WERI-Rb-1 (cell line): Measurements from ENCODE around the gene CCDC174.

Source experiments
- DNase-seq: peaks from one replicate; pipeline ENCODE4 v3.0.0-alpha.2; 2020
- H3K27ac ChIP-seq: fragments of 250-450 bp; sonication (Bioruptor Pico); 2 replicates; pipeline ENCODE4 v1.5.1; 2020; ENCODE audit warnings: mild to moderate bottlenecking, moderate library complexity
- H3K27me3 ChIP-seq: fragments of 250-450 bp; sonication (Bioruptor Pico); 2 replicates; pipeline ENCODE4 v1.5.1; 2021; ENCODE audit warnings: mild to moderate bottlenecking, low read depth, moderate library complexity; ENCODE audit not compliant: insufficient read depth, severe bottlenecking
- H3K36me3 ChIP-seq: fragments of 250-450 bp; sonication (Bioruptor Pico); 2 replicates; pipeline ENCODE4 v1.5.1; 2020; ENCODE audit warnings: mild to moderate bottlenecking, moderate library complexity
- H3K4me3 ChIP-seq: 2 replicates; pipeline ENCODE4 v1.5.1; 2011; ENCODE audit warnings: low read depth, mild to moderate bottlenecking, control low read depth, low read length
- H3K9me3 ChIP-seq: fragments of 250-450 bp; sonication (Bioruptor Pico); 2 replicates; pipeline ENCODE4 v1.5.1; 2021; ENCODE audit warnings: mild to moderate bottlenecking, moderate library complexity; ENCODE audit not compliant: severe bottlenecking
- CTCF ChIP-seq: IDR thresholded peaks from 2 replicates; pipeline ENCODE4 v1.5.1; 2011; ENCODE audit warnings: low read depth, mild to moderate bottlenecking, control low read depth, inconsistent platforms, low read length

The CCDC174 gene

GRCh38 chr3:14663396-14664135 lies 12.0 kb downstream of the CCDC174 start:
- Histone ChIP-seq H3K27ac (no peak overlapping the region), H3K4me3 (no peak overlapping the region), H3K36me3 (peaks cover 91% of the 10 kb centered on the region), H3K9me3 (no peaks in the 10 kb centered on the region), H3K27me3 (no peaks in the 10 kb centered on the region)
- DNase-seq: no peak
- TF ChIP-seq CTCF: no peak

GRCh38 chr3:14664170-14664569 lies 12.6 kb downstream of the CCDC174 start:
- Histone ChIP-seq H3K36me3 (peaks cover 93% of the 10 kb centered on the region), H3K27me3 (no peaks in the 10 kb centered on the region), H3K27ac (no peak overlapping the region), H3K9me3 (no peaks in the 10 kb centered on the region), H3K4me3 (no peak overlapping the region)
- DNase-seq: no peak
- no peak for TF ChIP-seq CTCF

GRCh38 chr3:14672588-14672987 lies 21.0 kb downstream of the CCDC174 start:
- no peak for DNase-seq

GRCh38 chr3:14674841-14675240 lies 23.3 kb downstream of the CCDC174 start, which contains the start of gene C3orf20:
TSS of gene C3orf20 (plus strand) at chr3:14675141. CDS start at chr3:14682714, 7,573 bp downstream.
- TF ChIP-seq CTCF: no peak
- Histone ChIP-seq H3K36me3 (peaks cover 22% of the 10 kb centered on the region), H3K27me3 (no peaks in the 10 kb centered on the region), H3K4me3 (no peak within 1 kb of the TSS), H3K9me3 (peaks cover 2% of the 10 kb centered on the region), H3K27ac (no peak within 1 kb of the TSS)
- no peak for DNase-seq

More at GRCh38 chr3:14672588-14672987, 21.0 kb downstream of the CCDC174 start:
- Histone ChIP-seq H3K4me3 (no peak overlapping the region), H3K27ac (no peak overlapping the region), H3K27me3 (no peaks in the 10 kb centered on the region), H3K36me3 (peaks cover 42% of the 10 kb centered on the region), H3K9me3 (no peaks in the 10 kb centered on the region)
- TF ChIP-seq CTCF: no peak

- H3K9me3 ChIP-seq: peaks cover 6% of the 10 kb centered on the region
- H3K36me3 ChIP-seq: peaks cover 4% of the 10 kb centered on the region
- no peaks in the 10 kb centered on the region for H3K27me3 ChIP-seq
- no peak for TF ChIP-seq CTCF
- no peak for DNase-seq
- H3K4me3 ChIP-seq: no peak overlapping the region
- H3K27ac ChIP-seq: no peak overlapping the region
Observed at GRCh38 chr3:14676881-14677280, 25.3 kb downstream of the CCDC174 start.

- H3K27me3 ChIP-seq: peaks cover 8% of the 10 kb centered on the region
- H3K27ac ChIP-seq: no peak overlapping the region
- no peak overlapping the region for H3K4me3 ChIP-seq
- no peak for TF ChIP-seq CTCF
- no peak for DNase-seq
- H3K9me3 ChIP-seq: peaks cover 6% of the 10 kb centered on the region
- no peaks in the 10 kb centered on the region for H3K36me3 ChIP-seq
Observed at GRCh38 chr3:14678015-14678503, 26.5 kb downstream of the CCDC174 start.
